A549 (cell line): ENCODE results near the gene KCNQ1. TPM values are rescaled to one million over a fixed set of nuclear protein-coding genes. Genes with fewer than 3 reads are reported as not detected.

Experiments used
- ATAC-seq, 2 experiments: fragments of 200-7000 bp in 1 of 2; fragments of >200 bp in 1 of 2; cut with Nextera tagmentation in 1 of 2; cut with Tn5 transposase in 1 of 2; 3 replicates each; pipeline versions ENCODE4 v1.8.0 to v1.9.1; 2018 to 2020; ENCODE audit warnings: mild to moderate bottlenecking in 1 of 2, moderate library complexity in 1 of 2
- CTCF ChIA-PET: fragments of 300-600 bp; sonication (Branson Sonifier 250); formaldehyde crosslinking; extraction: SDS; loops from one replicate; lab custom pipeline; 2021; ENCODE audit warnings: antibody characterized with exemption, inconsistent platforms; lab: Yijun Ruan, JAX
- POLR2A ChIA-PET: fragments of 350-600 bp; formaldehyde crosslinking; extraction: SDS; loops from one replicate; lab custom pipeline; 2021; ENCODE audit warnings: antibody characterized with exemption, inconsistent platforms; lab: Yijun Ruan, JAX
- DNase-seq, 2 experiments: peaks; one replicate each; pipeline versions ENCODE4 v3.0.0 to v3.0.0-alpha.2; 2011 to 2016; ENCODE audit warnings: low read depth in 1 of 2, low spot score in 1 of 2
- FAIRE-seq: peaks from 2 replicates; lab custom pipeline; 2011; peaks lifted over from hg19 to GRCh38; lab: Jason Lieb, UNC
- H3K27ac ChIP-seq, 2 experiments: fragments of >200 bp; sonication (Bioruptor Twin); formaldehyde crosslinking; 3 replicates each; pipeline ENCODE4 v1.5.1; 2016 to 2017
- H3K4me1 ChIP-seq: fragments of >200 bp; sonication (Bioruptor Twin); formaldehyde crosslinking; 3 replicates; pipeline ENCODE4 v1.6.1; 2016
- H3K4me2 ChIP-seq: fragments of >200 bp; sonication (Bioruptor Twin); formaldehyde crosslinking; 3 replicates; pipeline ENCODE4 v1.6.1; 2016
- H3K4me3 ChIP-seq: fragments of >200 bp; sonication (Bioruptor Twin); formaldehyde crosslinking; 3 replicates; pipeline ENCODE4 v1.5.1; 2016
- H3K9me3 ChIP-seq: fragments of >200 bp; sonication (Bioruptor Twin); formaldehyde crosslinking; 3 replicates; pipeline ENCODE4 v1.6.1; 2016
- BHLHE40 ChIP-seq: IDR thresholded peaks from 2 replicates; pipeline ENCODE4 v1.6.1; 2012; ENCODE audit warnings: low read depth, low read length, inconsistent platforms
- EP300 ChIP-seq, 2 experiments: fragments of >200 bp; sonication (Bioruptor Twin); formaldehyde crosslinking; IDR thresholded peaks; 2 replicates in 1 of 2; 3 replicates in 1 of 2; pipeline ENCODE4 v1.6.1; 2016 to 2017
- ESRRA ChIP-seq: fragments of 150-350 bp; IDR thresholded peaks from 2 replicates; pipeline ENCODE4 v1.6.1; 2014; ENCODE audit warnings: mild to moderate bottlenecking, low read length, borderline replicate concordance
- FOSB ChIP-seq: fragments of 250-450 bp; sonication (Bioruptor Pico); IDR thresholded peaks from 2 replicates; pipeline ENCODE4 v1.5.0; 2020; ENCODE audit warnings: mild to moderate bottlenecking, moderate library complexity
- HEYL ChIP-seq: fragments of 250-450 bp; sonication (Bioruptor Pico); IDR thresholded peaks from 2 replicates; pipeline ENCODE4 v1.8.0; 2021; ENCODE audit warnings: mild to moderate bottlenecking, moderate library complexity
- HOXB13 ChIP-seq: fragments of 250-450 bp; sonication (Bioruptor Pico); IDR thresholded peaks from 2 replicates; pipeline ENCODE4 v1.5.0; 2020; ENCODE audit warnings: low read depth, mild to moderate bottlenecking, moderate library complexity
- JUNB ChIP-seq: fragments of >200 bp; sonication (Bioruptor Twin); formaldehyde crosslinking; IDR thresholded peaks from 2 replicates; pipeline ENCODE4 v1.6.1; 2016
- KDM1A ChIP-seq: fragments of 200-600 bp; sonication (generic); IDR thresholded peaks from 2 replicates; pipeline ENCODE4 v1.6.1; 2016; ENCODE audit warnings: low read depth, mild to moderate bottlenecking
- KDM5A ChIP-seq: fragments of 200-600 bp; sonication (generic); IDR thresholded peaks from 2 replicates; pipeline ENCODE4 v1.6.1; 2016; ENCODE audit warnings: antibody characterized with exemption, mild to moderate bottlenecking
- NPAS2 ChIP-seq: fragments of 250-450 bp; sonication (Bioruptor Pico); IDR thresholded peaks from 2 replicates; pipeline ENCODE4 v1.8.0; 2022; ENCODE audit warnings: mild to moderate bottlenecking, moderate library complexity, borderline replicate concordance
- PHF8 ChIP-seq: fragments of 200-600 bp; sonication (generic); IDR thresholded peaks from 2 replicates; pipeline ENCODE4 v1.6.1; 2016; ENCODE audit warnings: low read depth, mild to moderate bottlenecking, antibody characterized with exemption, moderate library complexity, borderline replicate concordance
- POLR2A ChIP-seq: IDR thresholded peaks from 2 replicates; pipeline ENCODE4 v1.6.1; 2012; ENCODE audit warnings: mild to moderate bottlenecking, low read length
- RCOR1 ChIP-seq: fragments of 150-350 bp; IDR thresholded peaks from 2 replicates; pipeline ENCODE4 v1.6.1; 2014; ENCODE audit warnings: antibody characterized with exemption, low read length, low read depth
- RFX5 ChIP-seq: fragments of 450-650 bp; IDR thresholded peaks from 2 replicates; pipeline ENCODE4 v1.7.1; 2014; ENCODE audit warnings: antibody characterized with exemption, mild to moderate bottlenecking, moderate library complexity
- RNF2 ChIP-seq: fragments of 200-600 bp; sonication (generic); IDR thresholded peaks from 2 replicates; pipeline ENCODE4 v1.6.1; 2016; ENCODE audit warnings: low read depth, mild to moderate bottlenecking, antibody characterized with exemption, moderate library complexity, borderline replicate concordance
- SREBF2 ChIP-seq: fragments of 450-650 bp; IDR thresholded peaks from 2 replicates; pipeline ENCODE4 v1.6.1; 2014; ENCODE audit warnings: mild to moderate bottlenecking, moderate library complexity
- WGBS: methylation state at CpG from one replicate; pipeline ENCODE4 v1.1.6; 2017; ENCODE audit errors: missing lambda C conversion rate; 5-methylcytosine and 5-hydroxymethylcytosine counted together
- polyA plus RNA-seq, 4 experiments: library from polyadenylated mRNA; depleted of rRNA in 3 of 4; stranded (reverse); fragments of >200 nt; fragmentation: RNase III in 1 of 4; extraction: RNeasy Plus Mini Kit Qiagen cat#74134 plus additional on column Dnase treatment in 1 of 4; gene quantifications; 2 replicates in 3 of 4; 3 replicates in 1 of 4; pipeline ENCODE4 v1.2.3, GENCODE V29; 2011 to 2017
- TF ChIP-seq, protein P1 (sequence below): fragments of 250-450 bp; sonication (Bioruptor Pico); IDR thresholded peaks from 2 replicates; pipeline ENCODE4 v1.5.0; 2021; ENCODE audit warnings: mild to moderate bottlenecking, moderate library complexity, borderline replicate concordance
- TF ChIP-seq, protein P2 (sequence below): fragments of 450-650 bp; IDR thresholded peaks from 2 replicates; pipeline ENCODE4 v1.6.1; 2014; ENCODE audit warnings: antibody characterized with exemption
- TF ChIP-seq, protein P3 (sequence below): fragments of 150-350 bp; IDR thresholded peaks from 2 replicates; pipeline ENCODE4 v1.6.1; 2014; ENCODE audit warnings: low read depth, mild to moderate bottlenecking, low read length
- TF ChIP-seq, protein P4 (sequence below): fragments of >200 bp; sonication (Bioruptor Twin); formaldehyde crosslinking; IDR thresholded peaks from 3 replicates; pipeline ENCODE4 v1.5.1; 2016

Gene KCNQ1
- polyA plus RNA-seq, 2 of the 4 experiments (the other 2 are of a cell fraction): 0.14 to 0.17 TPM

DNA sequence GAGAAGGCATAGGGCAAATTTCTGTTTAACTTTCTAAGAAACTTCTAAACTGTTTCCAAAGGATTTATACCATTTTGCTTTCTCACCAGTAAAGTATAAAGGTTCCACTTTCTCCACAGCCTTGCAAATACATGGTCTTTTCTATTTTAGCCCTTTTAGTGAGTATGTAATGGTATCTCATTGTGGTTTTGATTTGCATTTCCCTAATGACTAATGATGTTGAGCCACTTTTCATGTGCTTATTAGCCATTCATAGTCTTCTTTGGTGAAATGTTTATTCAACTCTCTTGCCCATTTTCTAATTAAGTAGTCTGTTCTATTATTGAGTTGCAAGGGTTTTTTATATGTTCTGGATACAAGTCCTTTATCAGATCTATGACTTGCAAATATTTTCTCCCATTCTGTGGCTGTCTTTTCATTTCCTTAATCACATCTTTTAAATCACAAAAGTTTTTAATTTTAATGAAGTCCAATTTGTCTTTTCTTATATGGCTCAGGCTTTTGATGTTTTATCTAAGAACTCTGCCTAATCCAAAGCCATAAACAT lies 338.8 kb downstream of the KCNQ1 start:
- ATAC-seq (no peak), DNase-seq (no peak), FAIRE-seq (no peak)
- CTCF ChIA-PET: no interaction called here
- no peak overlapping the region for H3K4me3 ChIP-seq
- no peak overlapping the region for H3K27ac ChIP-seq
- POLR2A ChIA-PET: no interaction called here
- no peak overlapping the region for H3K4me2 ChIP-seq
- TF ChIP-seq, protein P1, sequence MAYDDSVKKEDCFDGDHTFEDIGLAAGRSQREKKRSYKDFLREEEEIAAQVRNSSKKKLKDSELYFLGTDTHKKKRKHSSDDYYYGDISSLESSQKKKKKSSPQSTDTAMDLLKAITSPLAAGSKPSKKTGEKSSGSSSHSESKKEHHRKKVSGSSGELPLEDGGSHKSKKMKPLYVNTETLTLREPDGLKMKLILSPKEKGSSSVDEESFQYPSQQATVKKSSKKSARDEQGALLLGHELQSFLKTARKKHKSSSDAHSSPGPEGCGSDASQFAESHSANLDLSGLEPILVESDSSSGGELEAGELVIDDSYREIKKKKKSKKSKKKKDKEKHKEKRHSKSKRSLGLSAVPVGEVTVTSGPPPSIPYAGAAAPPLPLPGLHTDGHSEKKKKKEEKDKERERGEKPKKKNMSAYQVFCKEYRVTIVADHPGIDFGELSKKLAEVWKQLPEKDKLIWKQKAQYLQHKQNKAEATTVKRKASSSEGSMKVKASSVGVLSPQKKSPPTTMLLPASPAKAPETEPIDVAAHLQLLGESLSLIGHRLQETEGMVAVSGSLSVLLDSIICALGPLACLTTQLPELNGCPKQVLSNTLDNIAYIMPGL (CRISPR knock-in tag): no peak
- TF ChIP-seq FOSB: no peak
- no peak for TF ChIP-seq EP300 (IDR thresholded peaks at IDR 0.05)
- TF ChIP-seq KDM5A: no peak
- no peak for TF ChIP-seq RCOR1
- H3K9me3 ChIP-seq: no peaks in the 10 kb centered on the region
- H3K4me1 ChIP-seq: peaks cover 13% of the 10 kb centered on the region

DNA sequence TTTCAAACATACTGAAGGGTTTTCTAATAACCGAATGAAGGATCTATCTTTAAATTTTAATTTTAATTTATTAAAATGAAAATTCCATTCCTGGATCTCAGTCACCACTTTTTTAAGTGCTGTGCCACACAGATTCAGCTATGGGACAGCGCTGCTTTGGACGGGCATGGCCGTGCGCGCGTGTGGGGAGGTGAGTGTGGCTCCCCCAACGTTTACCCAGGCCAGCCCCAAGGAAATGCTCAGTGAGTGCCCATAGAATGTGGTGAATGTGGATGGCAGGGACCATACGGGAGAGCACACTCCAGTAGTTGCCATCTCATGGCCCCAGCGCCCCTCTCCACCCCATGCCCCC lies 343.0 kb downstream of the KCNQ1 start:
- 86% methylated on average over 9 of the region's 10 CpGs for WGBS
- Histone ChIP-seq H3K4me2 (no peak overlapping the region), H3K9me3 (no peaks in the 10 kb centered on the region), H3K4me1 (no peaks in the 10 kb centered on the region), H3K27ac (no peak overlapping the region), H3K4me3 (no peak overlapping the region)
- POLR2A ChIA-PET: no interaction called here
- TF ChIP-seq, protein P2, sequence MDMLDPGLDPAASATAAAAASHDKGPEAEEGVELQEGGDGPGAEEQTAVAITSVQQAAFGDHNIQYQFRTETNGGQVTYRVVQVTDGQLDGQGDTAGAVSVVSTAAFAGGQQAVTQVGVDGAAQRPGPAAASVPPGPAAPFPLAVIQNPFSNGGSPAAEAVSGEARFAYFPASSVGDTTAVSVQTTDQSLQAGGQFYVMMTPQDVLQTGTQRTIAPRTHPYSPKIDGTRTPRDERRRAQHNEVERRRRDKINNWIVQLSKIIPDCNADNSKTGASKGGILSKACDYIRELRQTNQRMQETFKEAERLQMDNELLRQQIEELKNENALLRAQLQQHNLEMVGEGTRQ: no peak
- TF ChIP-seq, protein P3, sequence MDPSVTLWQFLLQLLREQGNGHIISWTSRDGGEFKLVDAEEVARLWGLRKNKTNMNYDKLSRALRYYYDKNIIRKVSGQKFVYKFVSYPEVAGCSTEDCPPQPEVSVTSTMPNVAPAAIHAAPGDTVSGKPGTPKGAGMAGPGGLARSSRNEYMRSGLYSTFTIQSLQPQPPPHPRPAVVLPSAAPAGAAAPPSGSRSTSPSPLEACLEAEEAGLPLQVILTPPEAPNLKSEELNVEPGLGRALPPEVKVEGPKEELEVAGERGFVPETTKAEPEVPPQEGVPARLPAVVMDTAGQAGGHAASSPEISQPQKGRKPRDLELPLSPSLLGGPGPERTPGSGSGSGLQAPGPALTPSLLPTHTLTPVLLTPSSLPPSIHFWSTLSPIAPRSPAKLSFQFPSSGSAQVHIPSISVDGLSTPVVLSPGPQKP: no peak
- TF ChIP-seq BHLHE40 (no peak), POLR2A (no peak), KDM1A (no peak), RFX5 (no peak), ESRRA (no peak), JUNB (no peak), NPAS2 (CRISPR knock-in tag) (no peak), RNF2 (no peak), HEYL (CRISPR knock-in tag) (no peak), HOXB13 (no peak), PHF8 (no peak), SREBF2 (no peak), EP300 (IDR thresholded peaks at IDR 0.05) (no peak)
- TF ChIP-seq, protein P4, sequence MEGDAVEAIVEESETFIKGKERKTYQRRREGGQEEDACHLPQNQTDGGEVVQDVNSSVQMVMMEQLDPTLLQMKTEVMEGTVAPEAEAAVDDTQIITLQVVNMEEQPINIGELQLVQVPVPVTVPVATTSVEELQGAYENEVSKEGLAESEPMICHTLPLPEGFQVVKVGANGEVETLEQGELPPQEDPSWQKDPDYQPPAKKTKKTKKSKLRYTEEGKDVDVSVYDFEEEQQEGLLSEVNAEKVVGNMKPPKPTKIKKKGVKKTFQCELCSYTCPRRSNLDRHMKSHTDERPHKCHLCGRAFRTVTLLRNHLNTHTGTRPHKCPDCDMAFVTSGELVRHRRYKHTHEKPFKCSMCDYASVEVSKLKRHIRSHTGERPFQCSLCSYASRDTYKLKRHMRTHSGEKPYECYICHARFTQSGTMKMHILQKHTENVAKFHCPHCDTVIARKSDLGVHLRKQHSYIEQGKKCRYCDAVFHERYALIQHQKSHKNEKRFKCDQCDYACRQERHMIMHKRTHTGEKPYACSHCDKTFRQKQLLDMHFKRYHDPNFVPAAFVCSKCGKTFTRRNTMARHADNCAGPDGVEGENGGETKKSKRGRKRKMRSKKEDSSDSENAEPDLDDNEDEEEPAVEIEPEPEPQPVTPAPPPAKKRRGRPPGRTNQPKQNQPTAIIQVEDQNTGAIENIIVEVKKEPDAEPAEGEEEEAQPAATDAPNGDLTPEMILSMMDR: no peak
- no peak for ATAC-seq
- no peak for DNase-seq
- CTCF ChIA-PET: interaction anchor here (2.0 kb wide), 1 partner anchor 255 kb away, joined by 6 read pairs; no protein-coding TSS in a partner anchor
- no peak for FAIRE-seq
